ENCODE data around the gene KIF22.

Gene KIF22

DNA sequence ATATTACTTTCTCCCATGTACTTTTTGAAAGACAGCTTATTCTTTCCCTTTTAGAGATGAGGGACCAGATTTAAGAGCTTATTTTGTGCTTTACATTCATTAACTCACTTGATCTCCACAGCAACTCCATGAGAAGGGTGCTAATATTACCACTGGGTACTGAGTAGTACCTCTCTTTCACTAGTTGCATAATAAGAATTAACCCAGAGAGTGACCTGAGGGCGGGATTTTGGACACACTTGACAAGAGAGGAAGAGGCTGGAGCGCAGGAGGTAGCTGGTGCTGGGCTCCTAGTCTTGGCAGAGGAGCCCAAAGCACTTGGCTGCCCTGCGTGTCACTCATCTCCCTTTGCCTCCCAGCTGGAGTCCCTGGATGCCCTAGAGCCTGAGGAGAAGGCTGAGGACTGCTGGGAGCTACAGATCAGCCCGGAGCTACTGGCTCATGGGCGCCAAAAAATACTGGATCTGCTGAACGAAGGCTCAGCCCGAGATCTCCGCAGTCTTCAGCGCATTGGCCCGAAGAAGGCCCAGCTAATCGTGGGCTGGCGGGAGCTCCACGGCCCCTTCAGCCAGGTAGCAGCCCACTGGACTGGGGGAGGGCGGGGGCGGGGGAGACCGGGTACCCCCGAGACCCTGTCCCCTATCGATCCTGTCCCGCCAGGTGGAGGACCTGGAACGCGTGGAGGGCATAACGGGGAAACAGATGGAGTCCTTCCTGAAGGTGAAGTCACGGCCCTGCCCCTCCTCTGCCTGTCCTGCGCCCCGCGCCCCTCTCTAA, 14.1 kb downstream of the KIF22 start:
- DNase-seq, result no peak

DNA sequence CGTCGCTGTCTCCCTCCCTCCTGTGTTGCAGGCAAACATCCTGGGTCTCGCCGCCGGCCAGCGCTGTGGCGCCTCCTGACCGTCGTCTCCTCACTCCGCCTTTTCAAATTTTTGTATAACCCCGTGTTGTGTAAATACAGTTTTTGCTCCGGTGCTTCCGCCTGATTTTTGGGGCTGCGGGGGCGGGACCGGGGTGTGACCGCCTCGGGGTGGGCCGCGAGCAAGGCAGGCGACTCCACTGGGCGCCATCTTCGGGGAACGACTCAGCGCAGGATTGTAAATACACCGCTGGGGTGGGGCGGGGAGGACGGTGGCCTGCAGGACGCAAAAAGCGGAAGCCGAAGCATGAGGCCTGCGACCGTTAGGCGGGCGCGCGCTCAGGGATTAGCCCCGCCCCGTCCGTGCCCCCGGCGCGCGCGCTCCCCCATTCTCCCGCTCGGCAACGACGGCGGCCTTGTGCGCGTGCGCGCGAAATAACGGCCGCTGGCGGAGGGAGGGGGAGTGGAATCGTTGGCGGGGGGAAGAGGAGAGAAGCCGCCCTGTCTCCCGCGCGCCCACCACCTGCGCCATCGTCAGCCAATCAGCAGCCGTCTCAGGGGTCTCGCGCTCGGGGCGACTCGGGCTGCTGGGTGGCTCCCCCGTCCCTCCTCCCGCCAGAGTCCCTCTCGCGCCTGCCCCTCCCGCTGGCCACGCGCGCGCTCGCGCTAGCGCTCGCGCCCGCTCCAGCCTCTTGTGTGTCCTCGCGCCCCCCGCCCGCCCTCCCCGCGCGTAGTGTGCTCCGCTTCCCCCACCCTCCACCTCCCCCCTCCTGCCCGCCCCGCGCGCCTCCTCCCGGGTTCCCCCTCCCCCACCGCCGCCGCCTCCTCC, 14.9 kb downstream of the KIF22 start:
- peak; percentile 93 to 98 (median 96) for DNase-seq

DNA sequence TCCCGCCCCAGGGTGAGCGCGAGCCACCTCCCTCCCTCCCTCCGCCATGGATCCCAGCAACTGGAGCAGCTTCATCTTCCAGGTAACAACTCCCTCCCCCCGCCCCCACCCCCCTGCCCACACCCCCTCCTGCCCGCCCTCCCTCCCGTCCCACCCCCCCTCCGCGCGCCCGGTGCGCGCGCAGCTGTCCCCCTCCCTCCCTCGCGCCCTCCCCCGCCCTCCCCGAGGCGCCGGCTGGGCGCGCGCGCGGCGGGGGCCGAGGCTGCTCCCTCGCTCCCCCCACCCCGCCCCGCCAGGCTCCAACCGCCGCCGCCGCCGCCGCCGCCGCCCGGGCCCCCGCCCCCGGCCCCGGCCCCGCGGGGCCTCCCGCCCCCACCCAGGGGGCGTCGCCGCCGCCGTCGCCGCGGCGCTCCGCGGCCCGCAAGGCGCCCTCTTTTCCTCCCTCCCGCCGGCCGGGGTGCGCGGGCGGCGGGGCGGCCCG, 15.6 kb downstream of the KIF22 start, which contains the start of gene MAZ:
Gene MAZ, plus strand, starts transcription at position 431 of the 481 bp plus-strand sequence. CDS start 173 bp downstream, outside the sequence.
- DNase-seq, result peak in 3 of 4 experiments; percentile 83 to 84 (median 83)

DNA sequence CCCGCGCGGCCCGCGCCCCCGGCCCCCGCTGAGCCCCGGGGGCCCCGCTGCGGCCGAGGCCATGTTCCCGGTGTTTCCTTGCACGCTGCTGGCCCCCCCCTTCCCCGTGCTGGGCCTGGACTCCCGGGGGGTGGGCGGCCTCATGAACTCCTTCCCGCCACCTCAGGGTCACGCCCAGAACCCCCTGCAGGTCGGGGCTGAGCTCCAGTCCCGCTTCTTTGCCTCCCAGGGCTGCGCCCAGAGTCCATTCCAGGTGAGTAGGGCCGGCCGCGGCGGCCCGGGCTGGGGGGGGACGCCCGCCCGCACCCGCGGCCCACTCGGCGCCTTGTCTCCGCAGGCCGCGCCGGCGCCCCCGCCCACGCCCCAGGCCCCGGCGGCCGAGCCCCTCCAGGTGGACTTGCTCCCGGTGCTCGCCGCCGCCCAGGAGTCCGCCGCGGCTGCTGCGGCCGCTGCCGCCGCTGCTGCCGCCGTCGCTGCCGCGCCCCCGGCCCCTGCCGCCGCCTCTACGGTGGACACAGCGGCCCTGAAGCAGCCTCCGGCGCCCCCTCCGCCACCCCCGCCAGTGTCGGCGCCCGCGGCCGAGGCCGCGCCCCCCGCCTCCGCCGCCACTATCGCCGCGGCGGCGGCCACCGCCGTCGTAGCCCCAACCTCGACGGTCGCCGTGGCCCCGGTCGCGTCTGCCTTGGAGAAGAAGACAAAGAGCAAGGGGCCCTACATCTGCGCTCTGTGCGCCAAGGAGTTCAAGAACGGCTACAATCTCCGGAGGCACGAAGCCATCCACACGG, 16.3 kb downstream of the KIF22 start:
- DNase-seq, result peak in 3 of 4 experiments; percentile 31 to 35 (median 32)

DNA sequence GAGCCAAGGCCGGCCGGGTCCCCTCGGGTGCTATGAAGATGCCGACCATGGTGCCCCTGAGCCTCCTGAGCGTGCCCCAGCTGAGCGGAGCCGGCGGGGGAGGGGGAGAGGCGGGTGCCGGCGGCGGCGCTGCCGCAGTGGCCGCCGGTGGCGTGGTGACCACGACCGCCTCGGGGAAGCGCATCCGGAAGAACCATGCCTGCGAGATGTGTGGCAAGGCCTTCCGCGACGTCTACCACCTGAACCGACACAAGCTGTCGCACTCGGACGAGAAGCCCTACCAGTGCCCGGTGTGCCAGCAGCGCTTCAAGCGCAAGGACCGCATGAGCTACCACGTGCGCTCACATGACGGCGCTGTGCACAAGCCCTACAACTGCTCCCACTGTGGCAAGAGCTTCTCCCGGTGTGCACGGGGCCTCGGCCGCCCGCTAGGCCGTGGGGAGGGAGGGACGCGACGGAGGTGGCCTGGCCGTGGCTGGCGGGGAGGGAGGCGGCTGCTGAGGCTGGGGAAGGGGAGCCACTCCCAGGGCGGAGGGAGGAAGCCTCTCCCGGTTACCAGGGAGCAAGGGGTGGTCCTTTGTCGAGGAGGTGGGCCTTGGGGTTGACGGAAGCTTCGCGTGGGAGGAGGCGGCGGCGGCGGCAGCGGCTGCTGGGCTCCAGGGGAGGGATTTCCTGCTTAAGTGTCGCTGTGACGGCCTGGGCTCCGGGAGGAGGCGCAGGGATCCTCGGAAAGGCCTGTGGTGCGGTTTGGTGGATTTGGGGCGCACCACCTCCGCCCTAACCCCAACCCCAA, 17.1 kb downstream of the KIF22 start:
- peak; percentile 63 to 79 (median 76) for DNase-seq

DNA sequence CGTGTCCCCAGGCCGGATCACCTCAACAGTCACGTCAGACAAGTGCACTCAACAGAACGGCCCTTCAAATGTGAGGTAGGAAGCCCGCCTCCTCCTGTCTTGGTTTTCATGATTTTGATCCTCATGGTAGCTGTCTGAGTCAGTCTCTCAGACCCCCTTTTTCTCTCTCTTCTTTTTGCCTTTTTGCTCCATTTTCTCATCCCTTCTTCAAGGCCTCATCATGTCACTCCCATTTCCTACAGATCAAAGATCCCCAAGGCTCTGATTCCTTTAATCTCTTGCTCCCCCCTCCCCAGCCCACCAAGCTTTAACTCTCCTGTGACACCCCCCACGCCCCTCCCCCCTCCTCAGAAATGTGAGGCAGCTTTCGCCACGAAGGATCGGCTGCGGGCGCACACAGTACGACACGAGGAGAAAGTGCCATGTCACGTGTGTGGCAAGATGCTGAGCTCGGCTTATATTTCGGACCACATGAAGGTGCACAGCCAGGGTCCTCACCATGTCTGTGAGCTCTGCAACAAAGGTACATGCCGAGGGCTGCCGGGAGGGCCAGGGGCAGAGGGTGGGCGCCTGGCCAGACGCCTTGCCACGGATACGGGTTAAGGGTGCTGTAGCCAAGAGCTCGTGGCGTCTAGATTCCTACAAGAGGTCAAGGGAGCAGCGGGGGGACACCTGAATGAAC, 17.8 kb downstream of the KIF22 start:
- DNase-seq, result no peak

DNA sequence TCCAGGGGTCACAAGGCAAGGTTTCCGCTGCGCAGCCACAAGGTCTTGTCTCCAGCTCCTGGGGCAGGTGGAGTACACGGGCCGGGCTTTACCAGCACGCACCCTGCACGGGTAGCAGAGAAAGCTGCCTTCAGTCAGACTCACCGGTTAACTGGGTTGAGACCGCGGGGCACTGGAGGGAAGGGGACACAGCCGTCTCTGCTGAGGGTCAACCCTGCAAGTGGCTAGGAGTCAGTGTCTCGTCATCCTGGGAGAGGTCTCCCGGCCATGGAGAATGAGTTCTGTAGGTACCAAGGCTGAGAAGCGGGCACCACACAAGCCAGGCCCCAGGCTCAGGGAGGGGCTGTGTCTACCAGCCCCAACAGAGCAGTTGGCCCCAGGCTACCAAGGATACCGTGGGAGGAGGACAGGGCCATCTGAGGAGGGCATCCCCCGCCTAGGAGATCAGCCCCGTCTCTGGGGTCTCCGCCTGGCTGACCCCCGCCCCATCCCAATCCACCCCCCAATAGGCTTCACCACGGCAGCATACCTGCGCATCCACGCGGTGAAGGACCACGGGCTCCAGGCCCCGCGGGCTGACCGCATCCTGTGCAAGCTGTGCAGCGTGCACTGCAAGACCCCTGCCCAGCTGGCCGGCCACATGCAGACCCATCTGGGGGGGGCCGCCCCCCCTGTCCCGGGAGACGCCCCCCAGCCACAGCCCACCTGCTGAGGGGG, 18.6 kb downstream of the KIF22 start:
- DNase-seq, result no peak

DNA sequence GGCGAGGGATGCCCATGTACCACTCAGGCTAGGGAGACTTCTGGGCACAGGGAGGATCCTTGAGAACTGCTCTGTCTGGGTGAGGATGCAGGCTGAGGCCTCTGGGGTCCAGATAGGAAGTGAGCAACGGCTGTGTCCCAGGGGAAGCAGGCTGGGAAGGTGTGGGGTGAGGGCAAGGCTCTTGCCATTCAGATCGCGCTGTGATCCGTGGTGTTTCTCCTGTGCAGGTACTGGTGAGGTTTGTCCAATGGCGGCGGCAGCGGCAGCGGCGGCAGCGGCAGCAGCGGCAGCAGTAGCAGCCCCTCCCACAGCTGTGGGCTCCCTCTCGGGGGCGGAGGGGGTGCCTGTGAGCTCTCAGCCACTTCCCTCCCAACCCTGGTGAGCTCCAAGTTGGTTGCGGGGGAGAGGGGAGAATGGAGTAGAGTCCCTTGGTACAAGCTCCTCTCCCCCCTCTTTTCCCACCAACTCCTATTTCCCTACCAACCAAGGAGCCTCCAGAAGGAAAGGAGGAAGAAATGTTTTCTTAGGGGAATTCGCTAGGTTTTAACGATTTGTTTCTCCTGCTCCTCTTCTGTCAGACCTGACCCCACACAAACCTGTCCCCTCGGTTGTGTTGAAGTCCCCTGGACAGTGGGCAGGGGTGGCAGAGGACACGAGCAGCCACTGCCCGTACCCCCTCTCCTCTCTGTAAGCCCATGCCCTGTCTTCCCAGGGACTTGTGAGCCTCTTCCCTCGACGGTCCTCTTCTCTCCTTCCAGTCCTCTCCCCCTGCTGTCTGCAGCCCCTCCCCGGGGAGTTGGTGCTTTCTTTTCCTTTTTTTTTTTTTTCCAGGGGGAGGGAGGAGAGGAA, 19.5 kb downstream of the KIF22 start:
- DNase-seq, result no peak

DNA sequence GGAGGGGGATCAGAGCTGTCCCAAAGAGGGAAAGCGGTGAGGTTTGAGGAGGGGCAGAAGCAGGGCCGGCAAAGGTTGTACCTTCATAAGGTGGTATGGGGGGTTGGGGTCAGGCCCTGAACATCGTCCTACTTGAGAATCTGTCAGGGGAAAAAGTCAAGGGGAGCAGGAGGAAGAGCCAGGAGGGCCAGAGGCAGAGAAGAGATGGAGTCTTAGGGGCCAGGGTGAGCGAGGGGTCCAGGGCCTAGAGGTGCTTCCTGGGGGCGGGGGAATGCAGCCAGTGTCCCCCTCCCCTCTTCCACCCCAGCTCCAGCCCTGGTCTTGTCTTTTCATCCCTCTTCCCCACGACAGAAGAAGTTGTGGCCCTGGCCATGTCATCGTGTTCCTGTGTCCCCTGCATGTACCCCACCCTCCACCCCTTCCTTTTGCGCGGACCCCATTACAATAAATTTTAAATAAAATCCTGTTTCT, 20.2 kb downstream of the KIF22 start:
- no peak for DNase-seq

DNA sequence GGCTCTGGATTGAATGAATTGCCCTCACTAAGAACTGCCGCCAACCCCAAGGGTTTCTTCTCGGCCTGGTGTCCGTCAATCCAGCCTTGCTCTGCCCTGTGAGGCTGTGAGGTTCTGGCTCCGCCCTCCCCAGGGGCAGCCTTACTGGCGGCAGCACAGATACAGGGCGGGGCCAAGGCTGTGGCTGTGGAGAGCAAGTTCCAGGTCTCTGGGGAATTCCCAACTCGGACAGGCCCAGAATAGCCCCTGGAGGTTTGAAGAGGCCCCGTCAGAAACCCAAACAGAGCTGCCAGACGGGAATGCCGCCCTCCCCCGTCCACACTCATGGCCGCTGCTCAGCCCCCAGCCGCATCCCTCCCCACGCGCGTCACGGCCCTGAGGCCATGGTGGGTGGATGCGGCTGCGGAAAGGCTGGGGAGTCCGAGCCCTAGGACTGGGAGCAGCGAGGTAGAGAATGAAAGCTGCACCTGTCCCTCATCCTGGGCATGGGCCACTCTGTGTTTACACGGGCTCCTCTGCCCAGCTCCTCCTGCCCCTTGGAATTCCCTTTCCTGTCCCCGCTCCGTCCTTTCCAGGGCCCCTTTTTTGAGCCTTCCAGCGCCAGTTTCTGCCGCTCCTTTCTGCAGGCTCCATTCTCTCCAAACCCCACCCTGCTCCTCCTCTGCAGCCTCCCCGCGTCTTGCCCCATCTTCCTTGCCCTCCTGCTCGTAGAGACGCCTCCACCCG, 20.8 kb downstream of the KIF22 start:
- peak in 3 of 4 experiments; percentile 37 to 45 (median 44) for DNase-seq

DNA sequence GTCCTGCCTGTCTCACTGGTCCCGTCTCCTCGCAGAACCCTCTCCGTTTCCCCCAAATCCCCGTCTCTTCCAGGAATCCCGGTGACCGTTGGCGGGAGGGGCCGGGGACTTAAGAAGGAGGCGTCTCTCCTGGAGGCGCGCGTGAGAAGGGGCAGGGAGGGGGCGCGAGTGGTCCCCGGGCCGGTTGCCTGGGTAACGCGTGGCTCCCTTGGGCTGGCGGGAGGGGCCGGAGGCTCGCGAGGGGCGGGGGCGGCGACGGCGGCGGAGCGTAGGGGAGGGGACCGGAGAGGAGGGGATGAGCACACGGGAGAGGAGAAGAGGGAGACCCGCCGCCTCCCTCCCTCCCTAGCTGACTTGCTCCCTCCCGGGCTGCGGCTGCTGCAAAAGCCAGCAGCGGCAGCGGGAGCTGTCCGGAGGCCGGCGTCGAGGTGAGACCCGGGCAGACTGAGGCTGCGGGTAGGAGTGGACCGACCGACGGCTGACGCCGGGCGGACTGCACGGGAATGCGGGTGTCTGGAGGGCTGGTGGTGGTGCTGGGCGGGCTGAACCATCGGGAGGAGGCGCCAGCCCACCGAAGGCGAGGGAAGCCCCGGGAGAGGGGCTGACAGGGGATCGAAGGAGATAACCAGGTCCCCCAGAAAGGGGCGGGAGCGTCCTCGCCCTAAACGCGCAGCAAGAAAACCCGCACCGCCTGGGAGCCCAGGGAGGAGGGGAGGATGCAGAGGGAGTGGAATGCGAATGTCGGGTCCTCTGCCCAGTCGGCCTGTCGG, 21.5 kb downstream of the KIF22 start, which contains the start of gene PRRT2:
Gene PRRT2, plus strand, starts transcription at position 298 of the 770 bp plus-strand sequence. CDS start 862 bp downstream, outside the sequence.
- DNase-seq, result peak in 1 of 4 experiments; percentile 24

DNA sequence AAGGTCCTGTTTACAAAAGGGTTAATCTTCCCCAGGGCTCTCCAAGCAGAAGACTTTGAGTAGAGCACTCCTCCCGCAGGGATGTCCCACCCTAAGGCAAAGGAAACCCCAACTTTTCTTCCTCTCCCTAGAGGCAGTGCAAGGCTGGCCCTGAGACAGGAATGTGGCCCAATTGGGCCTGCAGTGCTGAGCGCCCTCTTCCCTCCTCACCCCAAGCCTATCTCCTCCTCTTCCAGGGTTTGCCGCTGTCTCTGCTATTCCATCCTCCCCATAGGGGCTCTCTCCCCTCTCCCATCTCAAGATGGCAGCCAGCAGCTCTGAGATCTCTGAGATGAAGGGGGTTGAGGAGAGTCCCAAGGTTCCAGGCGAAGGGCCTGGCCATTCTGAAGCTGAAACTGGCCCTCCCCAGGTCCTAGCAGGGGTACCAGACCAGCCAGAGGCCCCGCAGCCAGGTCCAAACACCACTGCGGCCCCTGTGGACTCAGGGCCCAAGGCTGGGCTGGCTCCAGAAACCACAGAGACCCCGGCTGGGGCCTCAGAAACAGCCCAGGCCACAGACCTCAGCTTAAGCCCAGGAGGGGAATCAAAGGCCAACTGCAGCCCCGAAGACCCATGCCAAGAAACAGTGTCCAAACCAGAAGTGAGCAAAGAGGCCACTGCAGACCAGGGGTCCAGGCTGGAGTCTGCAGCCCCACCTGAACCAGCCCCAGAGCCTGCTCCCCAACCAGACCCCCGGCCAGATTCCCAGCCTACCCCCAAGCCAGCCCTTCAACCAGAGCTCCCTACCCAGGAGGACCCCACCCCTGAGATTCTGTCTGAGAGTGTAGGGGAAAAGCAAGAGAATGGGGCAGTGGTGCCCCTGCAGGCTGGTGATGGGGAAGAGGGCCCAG, 22.4 kb downstream of the KIF22 start:
- no peak for DNase-seq

DNA sequence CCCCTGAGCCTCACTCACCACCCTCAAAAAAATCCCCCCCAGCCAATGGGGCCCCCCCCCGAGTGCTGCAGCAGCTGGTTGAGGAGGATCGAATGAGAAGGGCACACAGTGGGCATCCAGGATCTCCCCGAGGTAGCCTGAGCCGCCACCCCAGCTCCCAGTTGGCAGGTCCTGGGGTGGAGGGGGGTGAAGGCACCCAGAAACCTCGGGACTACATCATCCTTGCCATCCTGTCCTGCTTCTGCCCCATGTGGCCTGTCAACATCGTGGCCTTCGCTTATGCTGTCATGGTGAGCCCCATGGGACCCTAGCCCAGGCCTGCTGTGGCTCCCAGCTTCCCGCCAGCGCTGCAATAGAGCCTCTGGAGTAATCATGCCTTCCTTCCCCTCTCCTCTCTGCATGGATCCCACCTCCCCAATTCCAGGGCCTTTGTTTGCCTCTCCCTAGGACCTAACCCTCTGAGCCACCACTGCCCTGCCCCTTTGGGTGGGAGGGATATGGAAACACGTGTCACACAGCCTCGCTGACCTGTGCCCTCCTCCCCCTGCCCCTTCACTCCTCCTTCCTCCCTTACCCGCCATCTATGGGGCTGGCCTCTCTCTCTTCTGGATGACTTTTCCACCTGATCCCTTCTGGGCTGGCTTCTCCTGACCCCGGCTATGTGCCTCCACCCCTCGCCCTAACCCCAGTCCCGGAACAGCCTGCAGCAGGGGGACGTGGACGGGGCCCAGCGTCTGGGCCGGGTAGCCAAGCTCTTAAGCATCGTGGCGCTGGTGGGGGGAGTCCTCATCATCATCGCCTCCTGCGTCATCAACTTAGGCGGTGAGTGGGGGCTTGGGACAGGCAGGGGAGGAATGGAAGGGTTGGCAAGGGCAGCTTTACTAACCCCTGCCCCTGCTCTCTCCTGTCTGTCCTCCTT, 23.4 kb downstream of the KIF22 start:
- DNase-seq, result no peak

DNA sequence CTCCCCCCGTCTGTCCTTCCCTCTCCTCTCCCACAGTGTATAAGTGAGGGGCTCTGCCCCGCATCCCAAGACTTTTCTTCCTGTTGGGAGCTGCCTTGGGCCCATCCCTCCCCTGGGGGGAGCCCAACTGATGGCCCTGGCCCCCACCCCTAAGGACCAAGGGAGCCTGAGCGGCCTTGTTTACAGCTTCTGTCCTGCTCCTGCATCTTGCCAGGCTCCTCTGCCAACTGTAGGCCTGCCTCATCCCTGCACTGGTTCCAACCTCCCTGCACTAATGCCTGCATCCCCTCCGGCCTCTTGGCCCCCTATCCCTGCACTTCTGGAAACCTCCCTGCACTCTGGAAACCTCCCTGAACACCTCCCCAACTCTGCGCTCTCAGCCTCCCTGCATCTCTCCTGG, 24.0 kb downstream of the KIF22 start:
- DNase-seq, result no peak

DNA sequence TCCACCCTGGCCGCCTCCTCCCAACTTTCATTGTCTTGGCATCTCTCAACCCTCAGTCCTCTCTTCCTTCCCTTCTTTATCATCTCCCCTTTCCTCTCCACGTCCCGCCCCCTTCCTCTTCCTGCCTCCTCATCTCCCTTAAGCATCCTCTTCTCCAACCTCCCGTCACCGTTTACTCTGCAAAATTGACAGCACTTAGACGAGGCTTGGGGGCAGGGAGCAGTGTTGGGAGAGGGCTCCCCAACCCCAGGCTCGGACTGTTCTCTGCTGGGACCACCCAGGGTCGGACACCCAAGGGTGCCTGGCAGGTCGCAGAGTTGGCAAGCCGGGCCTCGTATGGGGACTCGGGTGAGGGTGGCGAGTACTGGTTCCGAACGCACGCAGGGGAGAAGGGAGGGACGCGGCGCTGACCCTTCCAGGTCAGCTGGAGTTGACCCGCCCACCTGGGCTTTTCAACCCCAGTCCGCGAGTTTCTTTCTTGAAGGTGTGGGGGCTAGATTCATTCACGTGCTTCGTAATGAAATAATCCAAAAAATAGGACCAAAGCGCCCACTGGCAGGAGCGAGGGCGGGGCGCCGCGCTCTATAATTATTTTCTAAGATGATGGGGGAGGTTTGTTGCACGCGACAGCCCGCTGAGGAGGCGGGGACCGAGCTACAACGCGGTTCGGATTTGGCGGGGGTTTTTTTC, 24.6 kb downstream of the KIF22 start:
- DNase-seq, result peak in 1 of 4 experiments; percentile 51

Data from activated CD4-positive, CD25-positive, alpha-beta regulatory T cell (primary cell).